Tibial nerve (tissue), 4 donors: Measurements from ENCODE around the gene WDR74. TPM values are rescaled to one million over a fixed set of nuclear protein-coding genes. Genes with fewer than 3 reads are reported as not detected.

Experiments used
- DNase-seq, 2 donors: peaks; one replicate each; pipeline ENCODE4 v3.0.0-alpha.2; 2019; ENCODE audit warnings: low spot score in 2 of 2
- H3K27ac ChIP-seq, 4 donors: fragments of 200-600 bp; sonication (generic) in 3 of 4; one replicate each; pipeline ENCODE4 v1.5.1; 2017 to 2019; ENCODE audit warnings: mild to moderate bottlenecking in 1 of 4
- H3K27me3 ChIP-seq, 2 donors: fragments of 200-600 bp; sonication (generic) in 1 of 2; one replicate each; pipeline versions ENCODE4 v1.5.1 to v1.6.0; 2017 to 2019
- H3K36me3 ChIP-seq, 3 donors: fragments of 200-600 bp; sonication (generic); one replicate each; pipeline ENCODE4 v1.5.1; 2018 to 2019
- H3K4me1 ChIP-seq, 4 donors: fragments of 200-600 bp; sonication (generic) in 3 of 4; one replicate each; pipeline ENCODE4 v1.5.1; 2017 to 2019
- H3K4me3 ChIP-seq, 4 donors: fragments of 200-600 bp; sonication (generic) in 3 of 4; one replicate each; pipeline ENCODE4 v1.5.1; 2017 to 2019; ENCODE audit warnings: mild to moderate bottlenecking in 1 of 4, moderate library complexity in 1 of 4
- H3K9me3 ChIP-seq, 4 donors: fragments of 200-600 bp; sonication (generic) in 3 of 4; one replicate each; pipeline ENCODE4 v1.5.1; 2017 to 2019
- EP300 ChIP-seq, 2 donors: sonication (generic); formaldehyde crosslinking; IDR thresholded peaks; one replicate each; pipeline ENCODE4 v1.6.1; 2017; ENCODE audit warnings: antibody characterized with exemption in 2 of 2, mild to moderate bottlenecking in 1 of 2
- POLR2A ChIP-seq, 2 donors: fragments of 450-650 bp; IDR thresholded peaks; one replicate each; pipeline ENCODE4 v1.6.1; 2017; ENCODE audit warnings: antibody characterized with exemption in 2 of 2, mild to moderate bottlenecking in 2 of 2, moderate library complexity in 2 of 2
- WGBS, 2 donors: methylation state at CpG; one replicate each; pipeline ENCODE4 v1.1.5; 2018; 5-methylcytosine and 5-hydroxymethylcytosine counted together
- total RNA-seq, 4 donors: library from RNA; depleted of rRNA; stranded (reverse); fragments of >200 nt; gene quantifications; one replicate each; pipeline ENCODE4 v1.1.0, GENCODE V29; 2016
- TF ChIP-seq, protein P1 (sequence below), 5 experiments: fragments of 200-600 bp in 3 of 5; fragments of 450-650 bp in 2 of 5; sonication (generic) in 3 of 5; IDR thresholded peaks; one replicate each; pipeline ENCODE4 v1.5.1; 2016 to 2019; ENCODE audit warnings: antibody characterized with exemption in 5 of 5, mild to moderate bottlenecking in 3 of 5, moderate library complexity in 2 of 5

Gene WDR74
- total RNA-seq, 4 donors from 2014 or later, result 31.7 to 75.0 (median 48.0) TPM

DNA sequence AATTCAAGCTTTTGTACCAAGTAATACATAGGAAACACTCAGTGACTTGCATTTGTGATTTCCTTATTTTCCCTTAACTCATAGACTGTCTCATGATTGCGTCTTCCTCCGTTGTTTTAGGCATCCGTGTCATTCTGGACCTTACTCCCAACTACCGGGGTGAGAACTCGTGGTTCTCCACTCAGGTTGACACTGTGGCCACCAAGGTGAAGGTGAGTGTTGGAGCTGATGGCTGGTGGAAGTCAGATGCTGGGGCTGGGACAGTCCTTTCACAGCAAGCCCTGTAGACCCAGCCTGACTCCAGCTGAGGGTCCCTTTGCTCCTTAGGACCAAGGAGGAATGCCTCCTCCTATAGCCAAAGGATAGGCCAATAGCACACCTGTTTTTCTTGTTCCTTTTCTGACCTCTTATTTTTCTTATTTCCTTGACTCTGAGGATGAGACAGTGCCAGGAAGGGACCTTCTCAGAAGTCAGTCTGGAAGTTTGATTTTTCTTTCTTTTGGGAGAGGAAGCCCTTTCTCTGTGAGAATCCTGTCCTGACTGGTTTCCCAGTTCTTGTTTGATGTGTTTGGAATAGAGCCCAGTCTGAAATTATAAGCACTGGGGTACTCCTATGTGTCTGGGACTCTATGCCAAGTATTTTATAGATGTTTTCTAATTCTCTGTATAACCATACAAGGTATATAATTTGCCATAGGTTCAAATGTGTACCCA is 43.6 kb upstream of the WDR74 start:
- Histone ChIP-seq H3K4me3 (peak overlapping the region; percentile 22 to 100 (median 93)), H3K27ac (peak overlapping the region; percentile 94 to 100 (median 99)), H3K9me3 (no peaks in the 10 kb centered on the region), H3K4me1 (peaks cover 0 to 77% (median 38%) of the 10 kb centered on the region in 4 donors), H3K36me3 (peaks cover 11 to 56% (median 33%) of the 10 kb centered on the region in 3 donors), H3K27me3 (no peaks in the 10 kb centered on the region)
- DNase-seq, result no peak
- TF ChIP-seq POLR2A (IDR thresholded peaks at IDR 0.05) (no peak), EP300 (IDR thresholded peaks at IDR 0.05) (no peak)
- TF ChIP-seq, protein P1, sequence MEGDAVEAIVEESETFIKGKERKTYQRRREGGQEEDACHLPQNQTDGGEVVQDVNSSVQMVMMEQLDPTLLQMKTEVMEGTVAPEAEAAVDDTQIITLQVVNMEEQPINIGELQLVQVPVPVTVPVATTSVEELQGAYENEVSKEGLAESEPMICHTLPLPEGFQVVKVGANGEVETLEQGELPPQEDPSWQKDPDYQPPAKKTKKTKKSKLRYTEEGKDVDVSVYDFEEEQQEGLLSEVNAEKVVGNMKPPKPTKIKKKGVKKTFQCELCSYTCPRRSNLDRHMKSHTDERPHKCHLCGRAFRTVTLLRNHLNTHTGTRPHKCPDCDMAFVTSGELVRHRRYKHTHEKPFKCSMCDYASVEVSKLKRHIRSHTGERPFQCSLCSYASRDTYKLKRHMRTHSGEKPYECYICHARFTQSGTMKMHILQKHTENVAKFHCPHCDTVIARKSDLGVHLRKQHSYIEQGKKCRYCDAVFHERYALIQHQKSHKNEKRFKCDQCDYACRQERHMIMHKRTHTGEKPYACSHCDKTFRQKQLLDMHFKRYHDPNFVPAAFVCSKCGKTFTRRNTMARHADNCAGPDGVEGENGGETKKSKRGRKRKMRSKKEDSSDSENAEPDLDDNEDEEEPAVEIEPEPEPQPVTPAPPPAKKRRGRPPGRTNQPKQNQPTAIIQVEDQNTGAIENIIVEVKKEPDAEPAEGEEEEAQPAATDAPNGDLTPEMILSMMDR (IDR thresholded peaks at IDR 0.05), result no peak
- 56 to 60% methylated on average over 5 of the region's 5 CpGs for WGBS, 2 donors

DNA sequence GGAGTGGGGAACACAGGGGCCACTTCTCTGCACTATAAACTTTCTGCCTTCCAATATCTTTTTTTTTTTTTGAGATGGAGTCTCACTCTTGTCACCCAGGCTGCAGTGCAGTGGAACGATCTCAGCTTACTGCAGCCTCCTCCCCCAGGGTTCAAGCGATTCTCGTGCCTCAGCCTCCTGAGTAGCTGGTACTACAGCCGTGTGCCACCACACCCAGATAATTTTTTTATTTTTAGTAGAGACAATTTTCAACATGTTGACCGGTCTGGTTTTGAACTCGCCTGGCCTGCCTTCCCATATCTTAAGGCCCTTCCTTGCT is 43.0 kb upstream of the WDR74 start:
- Histone ChIP-seq H3K4me3 (peak overlapping the region; percentile 73 to 100 (median 93)), H3K36me3 (peaks cover 8 to 51% (median 27%) of the 10 kb centered on the region in 3 donors), H3K27ac (peak overlapping the region; percentile 94 to 100 (median 99)), H3K27me3 (no peaks in the 10 kb centered on the region), H3K4me1 (peaks cover 0 to 73% (median 38%) of the 10 kb centered on the region in 4 donors), H3K9me3 (no peaks in the 10 kb centered on the region)
- WGBS, 2 donors, result 25 to 31% methylated on average over 6 of the region's 6 CpGs
- DNase-seq, result no peak
- TF ChIP-seq EP300 (IDR thresholded peaks at IDR 0.05), result no peak
- TF ChIP-seq POLR2A (IDR thresholded peaks at IDR 0.05), result no peak
- TF ChIP-seq, protein P1 (IDR thresholded peaks at IDR 0.05), result no peak

DNA sequence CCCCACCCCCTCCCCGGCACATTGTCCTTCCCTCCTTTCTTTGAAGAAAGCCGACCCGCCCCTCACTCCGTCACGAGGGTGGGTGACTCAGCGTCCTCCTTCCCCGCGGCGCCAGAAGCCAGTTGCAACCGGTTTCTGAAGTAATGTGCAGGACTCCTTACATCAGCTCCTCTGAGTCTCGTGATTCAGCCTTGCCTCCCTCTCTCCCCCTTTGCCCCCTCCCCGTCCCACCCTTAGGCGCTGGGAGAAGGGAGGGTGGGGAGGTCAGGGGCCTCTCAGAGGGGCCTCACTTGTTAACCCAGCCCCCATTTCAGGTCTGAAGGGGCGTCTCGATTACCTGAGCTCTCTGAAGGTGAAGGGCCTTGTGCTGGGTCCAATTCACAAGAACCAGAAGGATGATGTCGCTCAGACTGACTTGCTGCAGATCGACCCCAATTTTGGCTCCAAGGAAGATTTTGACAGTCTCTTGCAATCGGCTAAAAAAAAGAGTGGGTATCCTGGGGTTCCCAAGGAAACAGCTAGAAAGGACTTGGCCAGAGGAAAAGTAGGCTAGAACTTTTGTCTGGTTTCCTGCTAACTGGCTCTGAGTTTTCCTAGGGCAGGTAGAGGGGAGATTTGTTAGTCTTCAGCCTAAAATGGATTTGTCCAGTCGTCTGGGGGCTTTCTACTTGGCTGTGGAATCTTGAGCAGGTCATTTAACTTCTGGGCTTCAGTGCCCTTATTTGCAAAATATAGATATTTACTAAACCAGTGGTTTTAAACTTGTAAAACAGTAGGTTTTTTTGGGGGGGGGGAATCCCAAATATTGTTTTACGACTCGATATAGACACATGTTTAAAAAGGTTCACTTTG is 42.4 kb upstream of the WDR74 start:
- peaks cover 6 to 45% (median 21%) of the 10 kb centered on the region in 3 donors for H3K36me3 ChIP-seq
- H3K4me1 ChIP-seq, result peaks cover 0 to 67% (median 37%) of the 10 kb centered on the region in 4 donors
- no peaks in the 10 kb centered on the region for H3K27me3 ChIP-seq
- H3K4me3 ChIP-seq, result peak overlapping the region; percentile 73 to 100 (median 93)
- H3K9me3 ChIP-seq, result no peaks in the 10 kb centered on the region
- whole genome bisulfite sequencing, 2 donors, result 3 to 4% methylated on average over 19 to 20 of the region's 21 CpGs
- TF ChIP-seq, protein P1 (IDR thresholded peaks at IDR 0.05), result no peak
- TF ChIP-seq POLR2A (IDR thresholded peaks at IDR 0.05) (no peak), EP300 (IDR thresholded peaks at IDR 0.05) (peak; percentile 95 to 96)
- H3K27ac ChIP-seq, result peak overlapping the region; percentile 94 to 100 (median 99)
- peak; percentile 89 to 97 for DNase-seq

DNA sequence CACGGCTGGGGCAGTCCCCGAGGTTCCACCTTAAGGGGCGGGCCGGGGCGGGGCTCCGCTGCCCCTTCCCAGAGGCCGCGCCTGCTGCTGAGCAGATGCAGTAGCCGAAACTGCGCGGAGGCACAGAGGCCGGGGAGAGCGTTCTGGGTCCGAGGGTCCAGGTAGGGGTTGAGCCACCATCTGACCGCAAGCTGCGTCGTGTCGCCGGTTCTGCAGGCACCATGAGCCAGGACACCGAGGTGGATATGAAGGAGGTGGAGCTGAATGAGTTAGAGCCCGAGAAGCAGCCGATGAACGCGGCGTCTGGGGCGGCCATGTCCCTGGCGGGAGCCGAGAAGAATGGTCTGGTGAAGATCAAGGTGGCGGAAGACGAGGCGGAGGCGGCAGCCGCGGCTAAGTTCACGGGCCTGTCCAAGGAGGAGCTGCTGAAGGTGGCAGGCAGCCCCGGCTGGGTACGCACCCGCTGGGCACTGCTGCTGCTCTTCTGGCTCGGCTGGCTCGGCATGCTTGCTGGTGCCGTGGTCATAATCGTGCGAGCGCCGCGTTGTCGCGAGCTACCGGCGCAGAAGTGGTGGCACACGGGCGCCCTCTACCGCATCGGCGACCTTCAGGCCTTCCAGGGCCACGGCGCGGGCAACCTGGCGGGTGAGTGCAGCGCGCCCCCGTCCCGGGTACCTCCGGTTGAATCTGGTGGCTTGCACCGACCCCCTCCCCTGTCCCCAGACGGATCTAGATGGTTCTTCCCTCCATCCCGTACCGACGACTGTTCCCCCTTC is 41.6 kb upstream of the WDR74 start, which contains the start of gene SLC3A2:
Gene SLC3A2, plus strand, starts transcription at position 94 of the 776 bp plus-strand sequence. Its CDS starts 128 bp downstream, at position 222.
- H3K27me3 ChIP-seq, result no peaks in the 10 kb centered on the region
- peak within 1 kb of the TSS; percentile 94 to 100 (median 99) for H3K27ac ChIP-seq
- H3K9me3 ChIP-seq, result no peaks in the 10 kb centered on the region
- peaks cover 6 to 37% (median 16%) of the 10 kb centered on the region in 3 donors for H3K36me3 ChIP-seq
- peak; percentile 83 to 86 for DNase-seq
- TF ChIP-seq EP300 (IDR thresholded peaks at IDR 0.05), result peak; percentile 47 to 100
- TF ChIP-seq POLR2A (IDR thresholded peaks at IDR 0.05), result peak; percentile 96 to 99
- TF ChIP-seq, protein P1 (IDR thresholded peaks at IDR 0.05), result peak; percentile 70 to 88 (median 82)
- 0 to 1% methylated on average over 38 to 56 of the region's 69 CpGs for whole genome bisulfite sequencing, 2 donors
- peak within 1 kb of the TSS; percentile 73 to 100 (median 93) for H3K4me3 ChIP-seq
- peaks cover 0 to 61% (median 36%) of the 10 kb centered on the region in 4 donors for H3K4me1 ChIP-seq
